HG03575 (cell line): ENCODE results near the gene TLCD5.

Experiments used
- ATAC-seq: cut with Tn5 transposase; IDR thresholded peaks from one replicate; pipeline ENCODE4 v1.9.1; 2021; ENCODE audit not compliant: unreplicated experiment, insufficient number of reproducible peaks, low FRiP score; ENCODE audit errors: extremely low read depth

TLCD5 gene

DNA sequence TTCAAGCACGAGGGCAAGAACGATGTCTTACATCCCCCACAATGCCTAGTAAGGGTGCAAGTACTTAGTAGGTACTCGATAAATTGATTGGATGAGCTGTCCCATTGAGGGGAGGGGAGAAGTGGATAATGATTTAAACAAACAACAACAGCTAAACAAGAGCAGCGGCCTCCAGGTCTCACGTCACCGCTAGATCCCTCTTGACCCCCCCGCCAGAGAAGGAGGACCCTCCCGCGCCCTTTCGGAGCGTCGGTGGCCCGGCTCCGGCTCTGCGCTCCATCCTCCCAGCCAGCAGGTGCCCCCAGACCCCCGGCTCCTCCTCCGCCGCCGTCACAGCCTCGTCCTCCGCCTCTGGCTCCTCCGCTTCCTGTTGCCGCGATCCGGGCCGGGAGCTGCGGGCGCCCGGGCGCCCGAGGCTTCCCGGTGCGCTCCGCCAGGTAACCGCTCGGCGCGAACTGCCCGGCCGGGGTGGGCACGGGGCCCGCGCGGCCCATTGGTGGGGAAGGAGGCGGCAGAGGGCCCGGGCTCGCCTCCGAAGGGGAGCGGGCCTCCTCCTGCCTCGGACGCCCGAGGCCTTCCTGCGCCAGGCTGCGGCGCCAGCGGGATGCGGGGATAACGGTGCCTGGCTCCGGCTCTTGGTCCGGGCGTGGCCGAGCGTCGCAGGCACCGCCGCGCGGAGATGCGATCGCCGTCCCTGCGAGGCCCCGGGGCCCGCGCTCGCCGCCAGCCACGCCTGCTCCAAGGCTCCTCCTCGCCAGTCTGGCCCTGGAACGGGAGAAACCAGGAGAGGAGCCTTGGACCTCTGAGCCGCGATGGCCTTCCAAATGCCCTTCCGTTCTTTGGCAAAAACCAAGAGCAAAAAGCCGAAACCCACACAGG, at the start of gene TLCD5:
TLCD5 (plus strand) TSS at position 368 of the 879 bp plus-strand sequence. CDS start 2,143 bp downstream, outside the sequence.
- no peak for ATAC-seq

DNA sequence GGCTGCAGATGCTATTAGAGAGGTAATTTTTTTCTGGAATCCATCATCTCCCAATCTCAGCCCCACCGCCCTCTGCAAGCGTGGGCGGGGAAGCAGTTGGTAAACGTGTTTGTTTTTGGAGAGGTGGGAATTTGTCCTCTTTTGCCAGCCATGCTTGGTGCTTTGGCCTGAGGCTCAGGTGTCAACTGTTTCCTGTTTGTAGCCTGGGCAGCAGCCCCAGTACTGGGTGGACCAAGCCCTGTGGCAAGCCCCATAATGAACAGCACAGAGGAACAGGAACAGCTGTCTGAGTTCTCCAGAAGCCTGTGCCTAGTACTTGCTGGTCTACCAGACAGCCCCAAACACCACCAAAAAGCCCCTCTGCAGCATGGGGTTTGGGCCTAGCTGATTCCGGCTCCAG, 45.6 kb upstream of the TLCD5 start:
- ATAC-seq, result no peak

DNA sequence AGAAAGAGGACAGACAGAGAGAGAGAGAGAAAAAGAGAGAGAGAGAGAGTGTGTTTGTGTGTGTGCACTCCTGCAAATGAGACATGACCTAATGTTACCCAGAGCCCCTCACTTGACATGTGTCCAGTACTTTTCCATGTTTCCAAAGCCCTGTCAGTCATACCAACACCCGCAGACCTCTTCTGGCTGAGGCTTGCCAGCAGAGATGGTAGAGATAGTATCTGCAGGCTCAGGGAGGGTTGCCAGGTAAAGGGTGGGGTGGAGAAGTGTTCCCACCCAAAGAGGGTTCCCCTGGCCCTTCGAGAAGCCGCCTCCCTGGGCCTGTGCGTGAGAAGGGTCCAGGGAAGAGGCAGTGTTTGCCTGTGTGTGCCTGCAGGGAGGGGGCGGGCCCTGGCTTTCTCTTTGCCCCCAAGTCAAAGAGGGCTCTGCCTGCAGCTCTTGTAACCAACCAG, 44.5 kb upstream of the TLCD5 start:
- ATAC-seq, result no peak

DNA sequence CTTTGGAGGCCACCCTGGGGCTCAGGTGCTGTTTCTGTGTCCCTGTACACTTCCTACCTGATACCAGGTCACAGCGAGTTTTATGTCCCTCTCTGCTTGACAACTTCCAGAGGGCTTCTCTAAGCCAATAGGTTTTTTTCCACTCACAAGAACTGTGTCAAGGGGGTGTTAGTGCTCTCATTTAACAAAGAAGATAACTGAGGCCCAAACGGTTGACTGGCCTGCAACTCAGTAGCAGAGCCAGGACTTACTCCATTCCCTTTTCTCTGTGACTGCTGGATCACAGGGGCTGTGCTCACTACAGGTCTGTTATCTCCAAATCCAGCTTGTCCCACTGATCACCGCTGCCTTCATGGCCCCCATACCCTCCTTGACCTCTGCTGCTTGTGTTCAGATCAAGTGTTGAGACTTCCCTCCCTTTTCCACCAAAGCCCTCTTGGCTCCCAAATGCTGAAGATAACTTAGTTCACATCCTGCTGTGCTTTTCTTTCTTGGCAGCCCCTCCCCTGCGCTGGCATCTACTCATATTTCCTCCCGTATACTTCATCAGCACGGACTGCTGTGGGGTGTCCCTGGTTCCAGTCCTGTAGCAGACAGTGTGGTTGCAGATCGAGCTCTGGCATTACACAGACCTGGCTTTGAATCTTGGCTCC, 43.8 kb upstream of the TLCD5 start:
- ATAC-seq, result no peak

DNA sequence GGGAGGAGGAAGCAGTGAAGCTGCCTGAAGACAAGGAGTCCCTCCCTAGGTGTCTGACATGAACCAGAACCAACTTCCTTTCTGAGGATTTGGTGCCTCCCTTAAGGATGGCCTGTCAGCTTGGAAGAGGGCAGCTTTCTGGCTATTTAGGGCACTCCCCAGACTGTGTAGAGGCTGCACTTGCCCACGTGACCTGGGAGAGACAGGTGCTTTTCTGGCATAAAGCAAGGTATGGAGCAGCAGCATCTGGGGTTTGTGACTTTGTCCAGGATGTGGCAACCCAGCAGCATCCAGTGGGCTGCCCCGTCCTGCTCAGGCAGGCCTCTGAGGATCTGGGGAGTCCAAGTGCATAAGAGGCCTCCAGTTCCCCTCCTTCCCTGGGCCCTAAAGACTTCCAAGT, 42.0 kb upstream of the TLCD5 start:
- ATAC-seq, result no peak

DNA sequence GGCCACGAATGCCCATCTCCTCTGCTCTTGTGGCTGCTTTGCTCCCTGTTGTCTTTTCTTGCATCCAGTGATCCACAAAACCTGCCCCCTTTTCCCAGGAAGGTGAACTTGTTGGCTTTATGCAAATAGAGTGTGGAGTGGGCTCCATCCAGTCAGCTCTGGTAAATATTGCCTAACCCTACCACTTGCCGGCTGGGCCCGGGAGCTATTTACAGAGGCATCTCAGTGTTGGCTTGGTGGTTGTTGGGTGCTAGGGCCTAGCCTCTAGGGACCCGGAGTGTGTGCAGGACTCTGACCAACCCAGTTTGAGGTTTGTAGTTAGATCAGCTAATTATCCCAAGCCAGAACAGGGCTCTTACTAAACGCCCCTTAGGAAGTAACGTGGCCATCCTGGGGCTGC, 40.8 kb upstream of the TLCD5 start:
- no peak for ATAC-seq

DNA sequence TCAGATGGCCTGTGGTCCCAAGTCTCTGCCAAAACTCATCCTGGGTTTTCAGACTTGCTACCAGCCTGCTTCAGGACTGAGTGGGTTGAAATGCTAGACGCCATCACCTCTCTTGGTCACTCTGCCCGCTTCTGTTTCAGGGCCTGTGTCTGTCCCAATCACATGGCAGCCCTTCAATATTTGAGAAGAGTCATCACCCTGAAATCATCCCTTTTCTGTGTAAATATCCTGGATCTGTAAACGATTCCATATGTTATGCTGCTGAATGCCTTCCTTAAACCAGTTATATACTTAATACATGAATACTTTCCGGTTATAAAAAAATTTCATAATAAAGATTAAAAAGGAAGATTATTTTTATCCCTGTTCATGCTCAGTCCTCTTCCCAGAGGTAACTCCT, 39.8 kb upstream of the TLCD5 start:
- ATAC-seq, result no peak

DNA sequence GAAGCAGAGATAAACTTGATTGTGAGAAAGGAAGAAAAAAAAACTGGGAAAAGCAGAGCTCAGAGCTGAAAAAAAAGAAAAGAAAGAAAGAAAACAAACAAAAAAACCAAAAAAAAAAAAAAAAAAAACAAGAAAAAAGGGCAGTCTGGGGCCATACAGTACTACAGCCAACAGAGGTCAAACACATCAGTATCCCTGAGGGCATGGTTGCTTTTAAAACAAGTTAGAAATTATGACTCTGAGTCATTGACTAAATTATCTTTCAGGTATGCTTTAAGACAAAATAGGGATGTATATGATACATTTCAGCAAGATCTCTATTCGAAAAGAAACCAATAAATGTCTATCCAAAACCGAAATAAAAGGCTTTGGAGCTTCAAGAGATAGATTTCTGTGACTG, 37.1 kb upstream of the TLCD5 start:
- ATAC-seq, result no peak

DNA sequence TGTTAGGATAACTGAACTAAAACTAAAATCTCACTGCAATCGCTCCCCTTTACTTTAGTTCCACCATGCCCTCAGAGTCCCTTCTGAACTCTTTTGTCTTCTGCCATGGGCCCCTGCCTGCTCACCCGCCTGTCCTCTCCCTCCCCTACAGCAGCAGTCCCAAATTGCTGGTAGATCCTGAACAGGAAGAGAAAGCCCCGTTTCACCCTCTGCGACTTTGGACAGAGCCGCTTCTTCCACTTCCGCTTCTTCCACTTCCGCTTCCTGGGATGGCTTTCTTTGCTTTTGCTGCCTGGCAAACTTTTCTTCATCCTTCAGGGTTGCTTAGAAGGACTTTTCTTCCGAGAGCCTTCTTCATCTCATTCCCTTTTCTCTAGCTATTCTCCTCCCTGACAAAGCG, 35.7 kb upstream of the TLCD5 start:
- no peak for ATAC-seq

DNA sequence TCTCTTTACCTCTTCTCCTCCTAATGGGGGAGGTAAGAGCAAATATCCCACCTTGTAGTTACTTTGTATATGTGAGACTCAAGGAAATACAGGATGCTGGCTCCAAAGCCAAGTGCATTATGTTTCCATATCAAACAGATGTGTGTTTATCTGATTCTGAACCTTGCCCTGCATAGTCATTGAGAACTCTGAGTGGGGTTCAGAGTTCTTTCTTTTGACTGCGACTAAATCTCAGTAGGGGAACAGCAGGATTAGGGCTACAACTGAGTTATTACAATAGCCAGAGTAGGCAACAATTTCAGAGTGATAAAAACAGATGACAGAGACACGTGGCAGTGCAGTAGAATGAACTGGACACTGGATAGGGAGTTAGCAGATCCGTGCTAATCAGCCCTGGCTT, 34.1 kb upstream of the TLCD5 start:
- no peak for ATAC-seq

DNA sequence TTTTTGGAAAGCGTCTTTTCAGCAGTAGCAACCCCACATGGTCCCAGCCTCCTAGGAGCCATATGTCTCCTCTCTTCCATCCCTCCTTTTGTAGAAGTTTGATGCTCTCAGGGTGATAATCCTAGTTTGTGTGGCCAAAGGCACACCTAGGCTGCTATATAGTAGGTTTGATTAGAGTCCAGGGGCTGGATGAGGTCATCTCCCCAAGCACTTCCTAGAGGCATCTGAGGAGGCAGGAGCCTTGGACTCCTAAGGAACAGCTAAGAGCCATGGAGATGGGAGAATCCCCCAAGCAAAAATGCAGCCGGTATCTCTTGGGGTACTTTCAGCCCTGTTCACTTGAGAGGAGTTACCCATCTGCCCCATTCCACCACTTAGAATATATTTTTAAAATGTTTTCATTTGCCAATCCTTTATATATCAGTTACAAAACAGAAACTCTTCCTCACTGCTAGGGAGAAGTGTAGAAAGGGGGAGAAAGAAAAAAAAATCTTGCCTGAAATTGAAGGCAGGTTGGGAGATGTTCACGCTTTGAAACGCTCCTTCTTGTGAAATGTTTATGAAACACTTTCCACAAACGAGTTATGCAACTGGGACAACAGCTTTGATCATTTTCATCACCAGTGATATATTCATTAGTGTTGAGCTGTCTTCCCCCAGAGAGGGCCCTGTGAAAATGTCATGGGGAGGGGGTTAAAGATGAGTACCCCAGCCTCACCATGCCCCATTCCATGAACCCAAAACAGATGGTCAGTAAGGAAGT, 31.9 kb upstream of the TLCD5 start:
- ATAC-seq, result no peak

DNA sequence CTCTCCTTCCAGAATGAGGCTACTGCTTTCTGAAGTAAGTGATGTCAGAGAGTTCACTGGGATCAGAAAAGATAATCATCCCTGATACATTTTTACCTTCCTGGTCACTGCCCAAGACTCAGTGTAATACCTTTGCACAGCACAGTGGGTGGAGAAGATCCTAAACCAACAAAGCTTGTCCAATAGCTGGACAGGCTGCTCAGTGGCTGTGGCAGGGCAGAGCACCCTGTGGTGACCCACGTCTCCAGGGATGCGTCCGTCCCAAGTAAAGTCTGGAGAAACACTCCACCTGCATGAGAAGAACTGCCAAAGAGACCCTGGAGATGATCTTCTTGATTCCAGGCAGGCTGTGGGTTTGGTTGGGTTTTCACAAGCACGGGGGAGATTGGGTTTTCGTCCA, 31.0 kb upstream of the TLCD5 start:
- ATAC-seq, result no peak

DNA sequence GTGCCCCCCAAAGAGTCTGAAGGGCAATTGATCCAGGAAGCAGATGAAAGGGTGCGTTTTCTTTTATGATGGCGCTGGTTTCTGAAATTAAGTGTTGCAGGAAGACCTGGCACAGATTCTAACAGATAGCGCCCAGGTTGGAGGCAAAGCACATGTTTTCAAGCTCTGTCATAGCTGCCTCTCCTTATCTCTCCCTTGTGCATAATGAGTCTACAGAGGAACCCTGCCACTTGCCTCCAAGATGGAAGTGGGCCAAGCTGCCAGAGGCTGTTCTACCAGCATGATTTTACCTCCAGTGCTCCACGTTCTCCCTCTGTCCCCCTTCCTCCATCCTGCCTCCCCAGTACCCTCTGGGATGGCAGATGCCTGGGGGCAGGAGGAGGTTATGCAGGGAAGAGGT, 30.0 kb upstream of the TLCD5 start:
- ATAC-seq, result no peak

DNA sequence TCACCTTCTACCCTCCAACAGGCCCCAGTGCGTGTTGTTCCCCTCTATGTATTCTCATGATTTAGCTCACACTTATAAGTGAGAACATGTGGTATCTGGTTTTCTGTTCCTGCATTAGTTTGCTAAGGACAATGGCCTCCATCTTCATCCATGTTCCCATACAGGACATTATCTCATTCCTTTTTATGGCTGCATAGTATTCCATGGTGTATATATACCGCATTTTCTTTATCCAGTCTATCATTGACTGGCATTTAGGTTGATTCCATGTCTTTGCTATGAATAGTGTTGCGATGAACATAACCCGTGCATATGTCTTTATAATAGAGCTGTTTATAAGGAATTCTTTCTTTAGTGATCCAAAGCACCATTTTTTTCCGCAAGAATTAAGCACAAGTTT, 28.5 kb upstream of the TLCD5 start:
- ATAC-seq, result no peak

DNA sequence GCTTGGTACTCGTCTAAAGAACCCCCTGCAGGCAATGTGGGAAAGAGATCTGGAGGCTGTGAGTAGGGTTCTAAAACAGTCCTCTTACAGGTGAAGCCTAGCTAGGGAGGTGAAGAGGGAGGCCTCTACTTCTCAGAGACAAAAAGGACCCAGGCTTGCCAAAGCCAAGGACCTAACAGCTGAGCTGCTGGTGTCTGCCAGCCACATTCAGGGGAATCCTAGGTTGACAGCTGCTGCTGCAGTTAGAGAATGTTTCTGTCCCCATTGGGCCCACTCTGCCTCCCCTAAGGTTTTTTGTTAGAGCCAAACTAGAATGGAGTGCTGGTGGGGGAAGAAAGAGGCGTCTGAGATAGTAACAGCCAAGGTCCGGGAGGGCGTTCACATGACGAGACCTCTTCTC, 26.6 kb upstream of the TLCD5 start:
- no peak for ATAC-seq

DNA sequence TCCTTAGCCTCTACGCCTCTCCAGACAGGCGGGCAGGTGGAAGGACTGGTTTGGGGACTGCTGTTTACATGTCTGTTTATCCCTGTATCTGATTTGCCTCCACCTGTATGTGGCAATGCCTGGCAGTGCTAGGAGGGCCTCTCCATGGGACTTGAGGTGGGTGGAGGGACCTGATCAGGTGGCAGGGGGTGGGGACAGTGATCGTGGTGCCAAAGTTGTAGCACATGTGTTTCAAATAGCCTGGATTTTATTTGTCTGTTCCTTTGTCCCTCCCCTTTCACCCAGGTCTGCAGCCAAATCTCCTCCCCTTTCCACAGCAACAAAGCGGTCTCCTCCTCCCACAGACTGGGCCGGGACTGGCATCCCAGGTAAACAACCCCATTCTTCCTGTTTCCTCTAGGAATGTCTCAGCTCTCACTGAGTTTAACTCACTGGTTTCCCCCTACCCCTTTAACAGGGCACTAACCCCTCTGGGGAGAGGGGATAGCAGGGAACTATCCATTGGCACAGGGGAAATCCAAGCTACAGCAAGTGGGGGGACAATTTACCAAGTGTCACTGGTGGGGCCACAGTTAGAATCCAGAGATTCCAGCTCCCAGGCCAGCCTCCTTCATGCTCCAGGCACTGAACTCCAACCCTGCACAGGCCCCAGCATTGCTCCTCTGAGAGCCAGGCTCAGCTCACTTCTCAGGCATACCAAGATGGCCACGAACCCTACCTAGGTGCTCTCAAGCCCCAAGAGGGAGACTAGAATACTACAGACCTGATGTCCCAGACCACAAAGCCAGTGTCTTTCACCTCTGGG, 22.9 kb upstream of the TLCD5 start:
- ATAC-seq, result no peak

DNA sequence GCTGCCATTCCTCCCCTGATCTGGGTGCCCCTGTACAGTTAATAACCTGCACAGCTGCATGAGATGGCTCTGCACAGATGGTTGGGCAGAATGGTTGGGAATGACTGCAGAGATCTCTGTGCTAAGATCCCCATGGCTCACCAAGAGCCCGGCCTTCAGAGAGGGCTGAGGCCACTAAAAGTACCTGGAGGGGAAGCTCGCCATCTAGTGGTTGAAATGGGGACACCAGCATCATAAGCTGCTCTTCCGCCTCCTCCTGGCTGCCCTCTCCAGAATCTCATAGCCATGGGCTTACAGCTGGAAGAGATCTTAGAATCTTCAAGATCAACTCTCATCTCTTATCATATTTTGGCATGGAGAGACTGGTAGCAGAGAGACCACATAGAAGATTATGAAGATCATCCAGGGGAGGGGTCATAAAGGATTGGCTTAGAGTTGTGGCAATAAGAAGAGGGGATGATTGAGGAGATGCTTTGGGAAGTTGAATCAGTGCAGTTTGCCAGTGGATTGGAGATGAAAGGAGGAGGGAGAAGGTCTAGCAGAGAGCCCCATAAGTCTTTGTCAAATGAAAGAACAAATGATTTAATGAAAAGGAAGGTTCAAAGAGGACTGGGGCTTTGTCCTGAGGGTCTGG, 22.0 kb upstream of the TLCD5 start:
- no peak for ATAC-seq

DNA sequence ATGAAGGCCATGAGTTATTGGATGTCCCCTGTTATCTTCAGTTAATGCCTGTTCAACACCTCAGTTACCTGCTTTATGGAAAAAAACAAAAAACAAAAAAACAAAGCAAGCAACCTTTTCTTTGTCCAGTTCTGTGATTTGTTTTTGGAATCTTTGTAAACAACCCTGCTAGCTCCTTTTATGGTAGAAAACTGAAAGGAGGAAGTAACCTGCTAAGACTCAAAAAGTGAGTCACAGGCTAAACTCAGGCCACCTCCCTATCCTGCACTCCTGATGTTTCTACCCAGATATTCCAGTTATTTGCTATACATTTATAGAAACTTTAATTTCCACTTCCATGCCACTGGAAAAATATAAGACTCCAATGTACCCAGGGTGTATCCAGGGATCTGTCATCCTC, 20.6 kb upstream of the TLCD5 start:
- ATAC-seq, result no peak

DNA sequence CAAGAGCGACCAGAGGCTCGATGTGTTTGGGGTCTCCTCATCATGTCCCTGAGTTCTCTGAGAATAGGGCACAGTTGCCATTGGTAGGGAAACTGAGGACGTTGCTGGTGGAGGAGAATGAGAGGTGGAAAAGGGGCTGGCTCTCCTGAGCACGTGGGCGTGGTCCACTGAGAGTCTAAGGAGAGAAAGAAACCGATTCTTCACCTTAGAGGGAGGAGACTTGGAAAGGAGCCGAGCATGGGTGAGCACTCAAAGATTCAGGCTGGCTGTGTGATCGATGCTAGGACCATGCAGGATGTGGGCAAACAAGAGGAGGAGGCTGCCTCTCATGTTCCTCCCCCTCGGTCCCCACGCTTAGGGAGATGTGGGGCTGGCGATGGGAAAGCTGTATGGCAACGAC, 19.8 kb upstream of the TLCD5 start:
- ATAC-seq, result no peak
